ENCODE measurements around the gene MROH2A. TPM values are rescaled to one million over a fixed set of nuclear protein-coding genes. Genes with fewer than 3 reads are reported as not detected.
A peak's percentile ranks its signal among the peaks of the same experiment; 100 is the strongest.

Gene MROH2A
- total and polyA plus RNA-seq, 10 donors: 0.27 to 1.5 (median 0.43) TPM; not detected in 7

DNA sequence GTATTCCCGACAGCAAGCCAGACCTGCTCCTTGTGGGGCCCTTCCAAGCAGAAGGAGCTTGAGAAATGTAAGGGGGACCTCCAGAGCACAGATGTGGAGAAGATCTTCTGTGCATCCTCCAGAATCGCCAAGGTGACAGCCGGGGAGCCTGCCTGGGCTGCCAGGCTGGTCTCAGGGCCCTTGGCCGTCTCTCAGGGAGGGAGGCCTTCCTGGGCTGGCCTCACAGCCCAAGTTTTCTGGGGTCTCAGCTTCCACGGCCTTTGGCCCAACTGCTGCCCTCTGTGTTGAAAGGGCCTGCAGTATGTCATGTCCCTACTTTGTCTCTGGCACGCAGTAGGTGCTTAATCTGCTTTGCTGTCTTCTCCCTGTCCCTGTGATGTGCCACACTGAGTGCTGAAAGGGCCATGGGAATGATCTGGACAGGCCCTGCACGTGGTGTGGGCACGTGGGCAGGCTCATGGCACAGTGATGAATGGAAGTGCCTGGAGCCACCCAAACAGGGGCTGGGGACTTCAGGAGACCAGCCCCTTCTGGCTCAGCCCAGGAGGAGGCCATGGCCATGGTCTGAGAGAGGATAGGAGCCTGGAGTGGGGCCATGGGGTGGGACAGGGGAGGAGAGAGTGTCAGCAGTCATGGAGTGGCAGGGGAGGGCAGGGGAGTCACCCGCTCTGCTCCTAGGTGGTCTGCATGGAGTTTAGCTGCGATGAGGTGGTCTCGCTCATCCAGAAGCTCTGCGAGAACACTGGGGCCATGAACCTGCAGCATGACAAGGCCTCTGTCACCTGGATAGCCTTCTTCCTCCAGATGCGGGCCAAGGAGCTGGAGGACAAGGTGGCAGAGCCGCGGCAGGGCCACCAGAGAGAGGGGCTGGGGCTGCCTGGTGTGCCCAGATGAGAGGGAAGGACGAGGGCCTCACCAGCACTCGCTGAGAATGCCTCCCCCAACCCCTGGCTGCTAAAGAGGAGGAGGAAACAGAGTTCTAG is 40.8 kb downstream of the MROH2A start:
- Histone ChIP-seq H3K27me3 (replicated peaks in 1 of 7) (peaks cover 0 to 13% (median 0%) of the 10 kb centered on the region in 7 donors), H3K4me3 (no peak overlapping the region), H3K27ac (no peak overlapping the region), H3K9me3 (peaks cover 0 to 4% (median 0%) of the 10 kb centered on the region in 8 donors), H3K4me1 (no peaks in the 10 kb centered on the region), H3K36me3 (no peaks in the 10 kb centered on the region)
- WGBS, 5 donors: 62 to 80% (median 74%) methylated on average over 10 to 17 of the region's 17 CpGs
- intact Hi-C loops (cut with DNase I; ENCODE audit: low total_unique reads): no loop called here
- TF ChIP-seq POLR2AphosphoS5 (IDR thresholded peaks at IDR 0.05) (no peak), POLR2A (IDR thresholded peaks at IDR 0.05) (no peak)
- DNase-seq: peak; percentile 60

DNA sequence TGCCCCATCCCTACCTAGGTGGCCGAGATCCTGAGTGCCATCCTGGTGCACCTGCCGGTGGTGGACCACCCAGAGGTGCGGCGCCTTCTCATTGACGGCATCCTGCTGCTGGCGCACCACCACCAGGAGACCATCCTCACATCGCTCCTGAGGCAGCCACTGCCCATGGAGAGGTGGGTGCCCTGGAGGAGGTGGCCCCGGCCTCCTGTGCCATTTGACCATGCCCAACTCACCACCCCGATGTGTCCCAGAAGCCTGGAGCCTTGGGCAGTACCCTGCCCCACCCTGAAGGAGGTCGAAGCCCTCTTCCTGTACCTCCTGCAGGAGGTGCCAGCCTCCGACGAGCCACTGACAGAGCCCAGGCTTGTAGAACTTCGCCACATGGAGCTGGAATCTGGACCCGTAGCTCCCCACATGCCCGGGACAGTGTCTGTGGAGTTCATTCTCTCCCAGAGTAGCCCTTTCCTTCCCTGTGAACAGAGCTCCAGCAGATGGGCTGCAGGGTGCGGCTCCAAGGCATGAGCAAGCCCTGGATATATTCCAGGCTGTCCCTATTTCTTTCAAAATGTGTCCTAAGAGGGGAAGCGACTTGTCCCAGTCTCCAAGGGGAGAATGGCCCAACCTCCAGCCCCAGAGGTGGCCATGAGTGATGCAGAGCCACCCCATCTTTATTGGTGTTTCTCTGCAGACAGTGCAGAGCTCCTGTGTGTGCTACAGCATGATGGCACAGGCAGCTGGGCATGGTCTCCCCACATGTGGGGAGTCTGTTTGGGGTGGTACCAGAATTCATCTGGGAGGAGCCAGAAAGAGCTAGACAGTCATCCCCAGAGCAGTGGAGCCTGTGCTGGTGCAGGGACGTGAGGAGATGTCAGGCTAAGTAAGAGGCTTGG is 42.0 kb downstream of the MROH2A start:
- TF ChIP-seq POLR2AphosphoS5 (IDR thresholded peaks at IDR 0.05): no peak
- TF ChIP-seq, protein P1, sequence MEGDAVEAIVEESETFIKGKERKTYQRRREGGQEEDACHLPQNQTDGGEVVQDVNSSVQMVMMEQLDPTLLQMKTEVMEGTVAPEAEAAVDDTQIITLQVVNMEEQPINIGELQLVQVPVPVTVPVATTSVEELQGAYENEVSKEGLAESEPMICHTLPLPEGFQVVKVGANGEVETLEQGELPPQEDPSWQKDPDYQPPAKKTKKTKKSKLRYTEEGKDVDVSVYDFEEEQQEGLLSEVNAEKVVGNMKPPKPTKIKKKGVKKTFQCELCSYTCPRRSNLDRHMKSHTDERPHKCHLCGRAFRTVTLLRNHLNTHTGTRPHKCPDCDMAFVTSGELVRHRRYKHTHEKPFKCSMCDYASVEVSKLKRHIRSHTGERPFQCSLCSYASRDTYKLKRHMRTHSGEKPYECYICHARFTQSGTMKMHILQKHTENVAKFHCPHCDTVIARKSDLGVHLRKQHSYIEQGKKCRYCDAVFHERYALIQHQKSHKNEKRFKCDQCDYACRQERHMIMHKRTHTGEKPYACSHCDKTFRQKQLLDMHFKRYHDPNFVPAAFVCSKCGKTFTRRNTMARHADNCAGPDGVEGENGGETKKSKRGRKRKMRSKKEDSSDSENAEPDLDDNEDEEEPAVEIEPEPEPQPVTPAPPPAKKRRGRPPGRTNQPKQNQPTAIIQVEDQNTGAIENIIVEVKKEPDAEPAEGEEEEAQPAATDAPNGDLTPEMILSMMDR (IDR thresholded peaks at IDR 0.05 in 8 of 11, conservative IDR thresholded peaks at IDR 0.05 in 3 of 11): no peak
- TF ChIP-seq POLR2A (IDR thresholded peaks at IDR 0.05): no peak
- peaks cover 0 to 9% (median 0%) of the 10 kb centered on the region in 7 donors for H3K27me3 ChIP-seq (replicated peaks in 1 of 7)
- peaks cover 0 to 4% (median 0%) of the 10 kb centered on the region in 8 donors for H3K9me3 ChIP-seq
- peak; percentile 58 for DNase-seq
- no peaks in the 10 kb centered on the region for H3K4me1 ChIP-seq
- no peaks in the 10 kb centered on the region for H3K36me3 ChIP-seq
- 78 to 88% (median 84%) methylated on average over 14 to 18 of the region's 18 CpGs for WGBS, 5 donors
- no peak overlapping the region for H3K4me3 ChIP-seq
- intact Hi-C loops (cut with DNase I; ENCODE audit: low total_unique reads): no loop called here
- no peak overlapping the region for H3K27ac ChIP-seq

DNA sequence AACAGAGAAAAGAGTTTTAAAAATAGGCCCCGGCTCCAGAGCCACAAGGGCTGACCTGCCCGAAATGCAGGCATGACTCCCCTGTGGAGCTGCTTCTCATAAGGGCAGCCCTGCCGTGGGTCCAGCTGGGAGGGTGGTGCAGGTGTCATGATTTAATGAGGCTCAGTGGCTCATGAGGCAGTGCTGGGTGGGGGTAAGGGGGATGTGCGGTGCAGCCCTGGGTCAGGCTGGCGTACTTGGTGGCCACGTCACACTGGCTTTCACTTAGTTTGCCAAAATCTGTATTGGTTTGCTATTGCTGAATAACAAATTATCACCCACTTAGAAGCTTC is 42.6 kb downstream of the MROH2A start:
- TF ChIP-seq, protein P1 (IDR thresholded peaks at IDR 0.05 in 8 of 11, conservative IDR thresholded peaks at IDR 0.05 in 3 of 11): no peak
- TF ChIP-seq POLR2A (IDR thresholded peaks at IDR 0.05): no peak
- no peak for TF ChIP-seq POLR2AphosphoS5 (IDR thresholded peaks at IDR 0.05)
- Histone ChIP-seq H3K27ac (no peak overlapping the region), H3K4me3 (no peak overlapping the region), H3K27me3 (replicated peaks in 1 of 7) (peaks cover 0 to 9% (median 0%) of the 10 kb centered on the region in 7 donors), H3K36me3 (no peaks in the 10 kb centered on the region), H3K4me1 (no peaks in the 10 kb centered on the region), H3K9me3 (peaks cover 0 to 4% (median 0%) of the 10 kb centered on the region in 8 donors)
- peak; percentile 72 for DNase-seq
- WGBS, 5 donors: 79 to 92% (median 89%) methylated on average over 4 to 6 of the region's 6 CpGs
- intact Hi-C loops (cut with DNase I; ENCODE audit: low total_unique reads): no loop called here

DNA sequence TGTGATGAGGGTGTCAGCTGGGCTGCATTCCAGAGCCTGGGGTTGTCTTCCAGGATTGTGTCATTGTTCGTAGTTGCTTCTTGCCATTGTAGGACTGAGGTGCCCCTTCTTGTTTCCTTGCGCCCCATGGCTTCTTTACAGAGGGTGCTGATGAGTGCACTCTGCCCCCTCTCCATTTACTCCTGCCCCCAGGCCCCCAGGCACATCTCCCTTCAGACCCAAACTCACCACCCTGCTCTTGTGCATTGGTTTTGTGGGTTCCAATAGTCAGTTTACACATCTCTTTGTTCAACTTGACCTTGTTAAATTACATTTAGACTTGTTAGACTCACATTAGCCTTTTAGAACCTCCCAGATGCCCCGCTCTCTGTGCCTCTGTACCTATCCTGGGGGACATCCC is 43.1 kb downstream of the MROH2A start:
- Histone ChIP-seq H3K9me3 (peaks cover 0 to 4% (median 0%) of the 10 kb centered on the region in 8 donors), H3K4me1 (no peaks in the 10 kb centered on the region), H3K27me3 (replicated peaks in 1 of 7) (peaks cover 0 to 9% (median 0%) of the 10 kb centered on the region in 7 donors), H3K27ac (no peak overlapping the region), H3K36me3 (no peaks in the 10 kb centered on the region), H3K4me3 (no peak overlapping the region)
- 83 to 92% (median 89%) methylated on average over 3 of the region's 3 CpGs for WGBS, 5 donors
- peak; percentile 11 for DNase-seq
- intact Hi-C loops (cut with DNase I; ENCODE audit: low total_unique reads): no loop called here
- no peak for TF ChIP-seq POLR2AphosphoS5 (IDR thresholded peaks at IDR 0.05)
- TF ChIP-seq POLR2A (IDR thresholded peaks at IDR 0.05): no peak
- TF ChIP-seq, protein P1 (IDR thresholded peaks at IDR 0.05 in 8 of 11, conservative IDR thresholded peaks at IDR 0.05 in 3 of 11): no peak

All from spleen (tissue), 11 donors.